NK-92 treated with Interleukin-12 subunit alpha and Interleukin-12 subunit beta, amount 100 ng/mL, for 24 hours (cell line): ENCODE results near the gene PTPN13.

Source experiments
- DNase-seq: peaks from one replicate; lab custom pipeline; 2025; lab: John Stamatoyannopoulos, UW

The PTPN13 gene

DNA sequence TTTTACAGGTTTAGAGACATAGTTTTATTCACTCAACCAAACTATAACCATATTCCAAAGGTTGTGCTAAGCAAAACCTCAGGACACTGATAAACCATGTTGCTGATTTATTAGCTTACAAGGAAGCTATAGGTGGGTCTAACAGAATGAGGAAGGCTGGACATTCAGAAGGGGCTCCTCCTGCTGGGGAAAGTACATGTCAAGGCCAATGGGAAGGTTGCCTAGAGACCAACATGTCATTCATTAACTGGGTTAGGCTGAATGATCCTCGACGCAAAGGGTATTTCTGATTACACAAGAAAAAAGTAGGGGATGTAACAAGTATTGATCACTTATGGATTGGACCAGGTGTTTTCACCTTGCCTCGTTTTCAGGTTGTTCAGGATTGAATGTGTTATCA, 224.7 kb downstream of the PTPN13 start:
- no peak for DNase-seq

DNA sequence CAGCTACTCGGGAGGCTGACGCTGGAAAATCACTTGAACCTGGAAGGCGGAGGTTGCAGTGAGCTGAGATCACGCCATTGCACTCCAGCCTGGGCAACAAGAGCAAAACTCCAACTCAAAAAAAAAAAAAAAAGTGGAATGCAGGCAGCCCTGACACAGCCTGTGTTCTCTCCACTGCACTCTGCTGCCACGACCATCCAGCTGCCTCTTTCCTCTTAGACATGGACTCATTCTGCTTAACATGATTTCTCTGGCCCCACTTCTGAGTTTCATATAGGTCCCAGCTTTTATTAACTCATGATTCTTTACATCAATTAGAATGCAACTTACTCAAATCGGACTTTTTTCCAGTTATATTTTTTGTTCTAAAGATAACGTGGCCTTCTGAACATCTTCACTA, 225.4 kb downstream of the PTPN13 start:
- no peak for DNase-seq

DNA sequence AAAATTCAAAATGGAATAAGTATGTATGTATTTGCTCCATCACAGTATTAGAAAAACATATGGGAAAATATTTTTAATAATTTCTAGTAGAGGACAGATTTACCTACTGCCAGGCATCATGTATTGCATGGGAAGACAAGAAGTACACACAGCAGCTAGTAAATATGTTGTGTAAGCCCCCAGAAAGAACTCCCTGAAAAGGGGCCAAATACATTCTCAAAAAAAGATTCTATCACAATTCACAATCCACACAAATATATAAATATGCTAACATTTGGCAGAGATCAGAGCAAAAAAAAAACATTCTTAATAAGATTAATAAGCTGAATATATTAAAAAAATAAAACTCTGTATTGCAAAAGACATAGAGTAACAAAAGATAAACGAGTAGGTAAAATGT, 227.0 kb downstream of the PTPN13 start:
- no peak for DNase-seq

DNA sequence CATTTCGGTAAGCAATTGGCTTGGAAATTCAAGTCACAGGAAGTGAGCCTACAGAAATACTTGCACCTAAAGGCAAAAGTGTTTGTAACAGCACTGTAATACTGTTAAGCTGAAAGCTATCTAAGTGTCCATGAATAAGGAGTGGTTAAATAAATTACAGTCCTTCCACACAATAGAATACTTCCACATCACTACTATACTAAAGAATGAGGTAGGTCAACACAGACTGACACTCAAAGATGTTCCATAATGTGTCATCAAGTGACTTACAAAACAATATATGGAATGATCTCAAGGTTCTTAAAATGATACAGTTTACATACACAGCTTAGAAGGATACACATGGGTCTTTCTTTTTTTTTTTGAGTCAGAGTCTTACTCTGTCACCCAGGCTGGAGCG, 228.0 kb downstream of the PTPN13 start:
- DNase-seq, result no peak

- no peak for DNase-seq
Measured at GRCh38 chr4:86825511-86825910, 231.4 kb downstream of the PTPN13 start.

GRCh38 chr4:86831262-86832130, 237.4 kb downstream of the PTPN13 start:
- no peak for DNase-seq

DNA sequence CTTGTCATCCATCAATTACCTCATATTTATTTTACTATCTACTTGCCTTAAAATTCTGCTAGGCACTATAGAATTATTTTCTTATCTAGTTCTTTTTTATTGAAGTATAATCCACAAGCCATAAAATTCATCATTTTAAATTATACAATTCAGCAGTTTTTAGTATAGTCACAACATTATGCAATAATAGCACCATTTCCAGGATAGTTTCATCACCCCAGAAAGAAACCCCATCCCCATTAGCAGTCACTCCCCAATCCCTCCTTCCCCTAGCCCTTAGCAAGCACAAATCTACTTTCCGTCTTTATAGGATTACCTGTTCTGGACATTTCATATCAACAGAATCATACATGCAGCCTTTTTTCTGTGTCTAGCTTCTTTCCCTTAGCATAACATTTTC, 239.5 kb downstream of the PTPN13 start:
- no peak for DNase-seq

GRCh38 chr4:86834901-86835300, 240.8 kb downstream of the PTPN13 start:
- no peak for DNase-seq

- DNase-seq, result no peak
Measured at GRCh38 chr4:86835677-86836076, 241.6 kb downstream of the PTPN13 start.

GRCh38 chr4:86837691-86838503, 243.8 kb downstream of the PTPN13 start:
- no peak for DNase-seq

GRCh38 chr4:86840858-86841257, 246.7 kb downstream of the PTPN13 start:
- no peak for DNase-seq

DNA sequence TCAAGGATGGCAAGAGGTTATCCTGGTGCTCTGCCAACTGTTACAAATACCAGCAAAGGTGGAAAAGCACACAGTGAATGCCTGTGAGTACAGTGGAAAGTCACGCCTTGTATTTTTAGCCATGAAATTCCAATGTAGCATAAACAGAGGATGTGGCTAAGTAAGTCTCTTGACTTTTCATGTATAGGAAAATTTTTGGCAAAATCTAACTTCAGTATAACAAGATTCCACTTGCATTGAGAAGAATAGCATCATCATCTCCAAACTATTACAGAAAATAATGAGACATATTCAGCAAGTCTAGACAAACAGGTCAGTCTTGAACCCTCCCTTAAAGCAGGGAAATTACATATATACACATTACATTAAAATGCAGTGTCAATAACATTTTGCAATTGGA, 247.2 kb downstream of the PTPN13 start:
- DNase-seq, result no peak

- no peak for DNase-seq
Measured at GRCh38 chr4:86845593-86845992, 251.5 kb downstream of the PTPN13 start.

DNA sequence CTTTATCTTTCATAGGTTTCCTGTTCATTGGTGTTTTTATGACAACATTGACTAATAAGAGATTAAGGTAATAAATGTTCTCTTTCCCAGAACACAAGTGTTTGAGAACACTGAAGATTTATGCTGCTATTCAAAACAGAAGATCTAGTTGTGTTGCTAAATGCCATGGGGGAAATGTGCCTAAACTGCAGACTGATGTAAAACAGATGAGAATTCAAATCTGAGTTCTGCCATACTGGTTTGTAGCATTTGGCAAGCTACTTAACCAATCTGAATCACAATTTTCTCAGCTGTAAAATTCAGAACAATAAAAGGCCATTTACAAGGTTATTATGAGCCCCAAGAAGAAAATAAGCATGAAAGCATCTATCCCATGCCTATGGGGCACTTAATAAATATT, 252.8 kb downstream of the PTPN13 start:
- no peak for DNase-seq

GRCh38 chr4:86847571-86847970, 253.5 kb downstream of the PTPN13 start:
- DNase-seq, result no peak

GRCh38 chr4:86848136-86848535, 254.0 kb downstream of the PTPN13 start:
- no peak for DNase-seq

GRCh38 chr4:86848732-86849619, 254.9 kb downstream of the PTPN13 start, which contains the start of gene SLC10A6:
Gene SLC10A6 (minus strand): TSS chr4:86849384. CDS start chr4:86849115, 269 bp downstream.
- no peak for DNase-seq

DNA sequence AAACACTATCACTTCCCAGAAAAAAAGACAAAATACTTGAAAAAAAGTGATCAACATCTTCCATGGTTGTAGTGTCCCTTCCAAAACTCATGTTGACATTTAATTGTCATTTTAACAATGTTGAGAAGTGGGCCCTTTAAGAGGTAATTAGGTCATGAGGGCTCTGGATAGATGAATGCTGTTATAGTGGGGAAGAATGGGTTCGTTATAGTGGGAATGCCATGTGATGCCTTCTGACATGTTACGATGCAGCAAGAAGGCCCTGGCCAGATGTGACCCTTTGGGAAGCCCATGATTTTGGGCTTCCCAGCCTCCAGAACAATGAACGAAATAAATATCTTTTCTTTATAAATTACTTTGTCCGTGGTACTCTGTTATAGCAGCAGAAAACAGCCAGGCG, 259.1 kb downstream of the PTPN13 start:
- no peak for DNase-seq

GRCh38 chr4:86855572-86855971, 261.5 kb downstream of the PTPN13 start:
- DNase-seq, result no peak

DNA sequence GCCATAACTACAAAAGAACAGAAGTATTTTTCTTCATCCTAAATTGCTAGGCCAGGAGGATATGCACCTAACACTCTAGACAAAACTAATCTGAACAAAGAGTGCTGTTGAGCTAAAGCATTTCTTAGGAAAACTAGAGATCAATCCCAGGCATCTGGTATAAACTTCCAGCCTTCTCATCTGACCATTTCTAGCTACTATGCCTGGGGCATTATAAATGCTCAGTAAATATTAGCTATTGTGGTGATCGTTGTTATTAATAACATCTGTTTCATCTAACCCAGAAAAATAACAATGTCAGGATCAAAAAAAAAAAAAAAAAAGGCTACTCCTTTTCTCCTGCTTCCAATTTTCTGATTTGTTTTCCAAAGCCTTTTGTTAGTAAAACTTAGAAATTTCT, 262.8 kb downstream of the PTPN13 start:
- DNase-seq, result no peak

DNA sequence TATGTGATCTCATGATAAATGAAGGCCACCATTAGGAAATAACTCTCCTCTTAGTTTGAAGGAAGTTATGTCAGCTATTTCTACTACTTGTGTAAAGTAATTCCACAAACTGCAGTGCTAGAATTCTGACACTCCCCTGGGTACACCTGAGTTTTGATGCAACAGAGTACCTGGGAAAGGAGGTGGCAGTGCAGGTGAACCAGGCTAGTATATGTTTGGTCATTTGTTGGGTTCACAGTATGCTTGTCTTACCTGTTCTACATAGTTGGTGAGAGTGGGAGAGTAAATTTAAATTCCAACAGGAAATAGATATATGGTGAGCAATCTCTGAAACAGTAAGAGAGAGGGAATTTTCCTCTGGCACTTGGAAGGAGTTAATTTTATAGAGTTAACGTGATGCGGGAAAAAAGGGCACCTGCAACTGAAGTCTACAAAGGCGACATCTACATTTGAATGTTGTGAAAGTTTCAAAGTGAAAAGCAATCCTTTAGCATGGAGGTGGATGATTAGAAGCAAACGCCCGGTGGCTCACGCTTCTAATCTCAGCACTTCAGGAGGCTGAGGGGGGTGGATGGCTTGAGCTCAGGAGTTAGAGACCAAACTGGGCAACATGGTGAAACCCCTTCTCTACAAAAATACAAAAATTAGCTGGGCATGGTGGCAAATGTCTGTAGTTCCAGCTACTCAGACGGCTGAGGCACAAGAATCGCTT, 263.4 kb downstream of the PTPN13 start:
- no peak for DNase-seq
